CD4-positive, alpha-beta memory T cell (primary cell): ENCODE data around the gene PTPRA. TPM values are rescaled to one million over a fixed set of nuclear protein-coding genes. Genes with fewer than 3 reads are reported as not detected.
A peak's percentile ranks its signal among the peaks of the same experiment; 100 is the strongest.

Source experiments
- CTCF ChIA-PET: fragments of 350-600 bp; sonication (Branson Sonifier 250); formaldehyde crosslinking; loops from one replicate; lab custom pipeline; 2021; ENCODE audit warnings: inconsistent platforms; ENCODE audit not compliant: partially characterized antibody; lab: Charles Lee
- POLR2A ChIA-PET: fragments of 350-600 bp; sonication (Branson Sonifier 250); formaldehyde crosslinking; loops from one replicate; lab custom pipeline; 2021; ENCODE audit not compliant: partially characterized antibody; lab: Charles Lee
- DNase-seq, 5 donors: peaks; one replicate each; pipeline versions ENCODE4 v3.0.0 to v3.0.0-alpha.2; 2020 to 2022; ENCODE audit warnings: mixed read lengths in 1 of 5
- H3K27ac ChIP-seq: one replicate; pipeline ENCODE4 v1.7.0; 2013; ENCODE audit warnings: low read depth, low read length
- H3K27me3 ChIP-seq: 2 replicates; pipeline ENCODE4 v1.7.0; 2013; ENCODE audit warnings: mild to moderate bottlenecking, low read length, moderate library complexity; ENCODE audit not compliant: insufficient read depth
- H3K36me3 ChIP-seq: 2 replicates; pipeline ENCODE4 v1.7.0; 2013; ENCODE audit warnings: mild to moderate bottlenecking, low read length, moderate library complexity; ENCODE audit not compliant: insufficient read depth
- H3K4me1 ChIP-seq: 2 replicates; pipeline ENCODE4 v1.7.0; 2013; ENCODE audit warnings: mild to moderate bottlenecking, low read length, moderate library complexity; ENCODE audit not compliant: insufficient read depth
- H3K4me3 ChIP-seq, 2 donors: one replicate each; pipeline ENCODE4 v1.7.0; 2013; ENCODE audit warnings: low read length in 2 of 2, mild to moderate bottlenecking in 1 of 2
- H3K9me3 ChIP-seq, 2 donors: one replicate each; pipeline ENCODE4 v1.7.0; 2013; ENCODE audit warnings: low read length in 2 of 2, control low read depth in 1 of 2; ENCODE audit not compliant: control insufficient read depth in 1 of 2
- H3K27ac Mint-ChIP-seq, 7 donors: one replicate each; pipeline ENCODE4 v1.8.0; 2020 to 2021; ENCODE audit warnings: mixed read lengths in 7 of 7, mild to moderate bottlenecking in 6 of 7, inconsistent platforms in 3 of 7, moderate library complexity in 3 of 7
- H3K27me3 Mint-ChIP-seq, 2 donors: one replicate each; pipeline ENCODE4 v1.8.0; 2020 to 2021; ENCODE audit warnings: mixed read lengths in 2 of 2
- H3K36me3 Mint-ChIP-seq, 2 donors: one replicate each; pipeline ENCODE4 v1.8.0; 2020 to 2021; ENCODE audit warnings: mixed read lengths in 2 of 2, inconsistent platforms in 1 of 2, mild to moderate bottlenecking in 1 of 2
- H3K4me1 Mint-ChIP-seq, 4 donors: one replicate each; pipeline ENCODE4 v1.8.0; 2020 to 2021; ENCODE audit warnings: mixed read lengths in 4 of 4, mild to moderate bottlenecking in 1 of 4
- H3K4me3 Mint-ChIP-seq, 8 donors: one replicate each; pipeline ENCODE4 v1.8.0; 2020 to 2021; ENCODE audit warnings: mixed read lengths in 8 of 8, mild to moderate bottlenecking in 7 of 8, moderate library complexity in 6 of 8, inconsistent platforms in 3 of 8
- H3K9me3 Mint-ChIP-seq, 8 donors: one replicate each; pipeline ENCODE4 v1.8.0; 2020 to 2021; ENCODE audit warnings: mixed read lengths in 8 of 8, mild to moderate bottlenecking in 5 of 8, inconsistent platforms in 3 of 8, moderate library complexity in 1 of 8
- intact Hi-C: fragments of 100-400 bp; cut with micrococcal nuclease; formaldehyde crosslinking; loops from one replicate; pipeline ENCODE4 v1.15.1; 2023
- polyA plus RNA-seq, 2 donors: library from polyadenylated mRNA; unstranded; fragments of 300-500 nt; fragmentation: Illumina TruSeq; gene quantifications; one replicate each; pipeline ENCODE4 v1.2.3, GENCODE V29; 2021
- total RNA-seq, 2 experiments: library from RNA; stranded (reverse); gene quantifications; one replicate each; pipeline ENCODE4 v1.2.3, GENCODE V29; 2021

The PTPRA gene
- total and polyA plus RNA-seq, 4 experiments from 2014 or later, result 24.8 to 87.8 (median 64.7) TPM

DNA sequence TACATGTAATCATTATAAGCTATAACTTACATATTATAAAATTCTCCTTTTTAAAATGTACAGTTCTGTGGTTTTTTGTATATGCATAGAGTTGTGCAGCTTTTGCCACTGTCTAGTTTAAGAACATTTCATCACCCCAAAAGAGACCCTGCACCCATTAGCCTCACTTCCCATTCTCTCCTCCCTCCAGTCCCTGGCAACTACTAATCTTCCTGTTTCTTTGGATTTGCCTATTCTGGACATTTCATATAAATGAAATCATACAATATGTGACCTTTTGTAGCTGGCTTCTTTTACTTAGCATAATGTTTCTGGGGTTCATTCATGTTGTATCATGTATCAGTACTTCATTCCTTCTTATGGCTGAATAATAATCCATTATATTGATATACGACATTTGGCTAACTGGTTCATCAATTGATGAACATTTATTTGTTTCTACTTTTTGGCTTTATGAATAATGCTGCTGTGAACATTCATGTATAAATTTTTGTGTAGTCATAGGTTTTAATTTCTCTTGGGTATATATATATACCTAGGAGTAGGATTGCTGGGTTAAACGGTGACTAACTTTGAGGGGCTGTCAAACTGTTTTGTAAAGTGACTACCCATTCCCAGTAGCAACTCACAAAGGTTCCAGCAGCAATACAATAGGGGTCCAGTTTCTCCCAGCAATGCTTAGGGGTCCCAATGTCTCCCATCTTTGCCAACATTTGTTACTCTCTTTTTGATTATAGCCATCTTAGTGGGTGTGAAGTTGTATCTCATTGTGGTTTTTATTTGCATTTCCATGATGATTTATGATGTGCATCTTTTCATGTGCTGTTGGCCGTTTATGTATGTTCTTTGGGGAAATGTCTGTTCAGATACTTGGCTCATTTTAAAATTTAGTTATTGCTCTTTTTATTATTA is 10.7 kb downstream of the PTPRA start:
- intact Hi-C loops, result no loop called here
- ChIA-PET POLR2A (no interaction called here), CTCF (interaction anchor here (0.6 kb wide), 1 partner anchor 16 kb away, joined by 4 read pairs; no protein-coding TSS in a partner anchor)

DNA sequence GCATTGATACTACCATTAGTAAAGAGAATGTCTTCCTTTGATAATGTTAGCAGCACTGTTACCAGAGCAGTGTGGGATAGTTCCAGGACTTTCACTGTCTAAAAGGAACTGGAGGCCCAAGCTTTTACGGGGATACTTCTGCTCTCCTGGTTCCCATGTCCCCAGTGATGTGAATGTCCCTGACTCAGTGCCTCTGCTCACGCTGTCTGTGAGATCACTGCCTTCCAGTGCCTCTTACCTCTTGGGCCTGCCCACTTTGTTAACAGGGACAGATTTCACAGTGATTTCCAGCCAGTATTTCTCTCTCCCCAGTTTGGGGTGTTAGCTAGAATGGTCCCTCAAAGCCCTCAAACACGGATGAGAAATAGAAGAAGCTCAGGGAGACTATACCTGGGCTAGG is 14.4 kb downstream of the PTPRA start:
- Histone ChIP-seq H3K36me3 (no peaks in the 10 kb centered on the region), H3K4me1 (peaks cover 62% of the 10 kb centered on the region), H3K27ac (no peak overlapping the region), H3K9me3 (no peaks in the 10 kb centered on the region), H3K4me3 (no peak overlapping the region), H3K27me3 (no peaks in the 10 kb centered on the region)
- Mint-ChIP-seq H3K4me3 (peak overlapping the region in 1 of 8 donors; percentile 8), H3K27ac (peak overlapping the region in 2 of 7 donors; percentile 28 to 61), H3K4me1 (peaks cover 45 to 74% (median 64%) of the 10 kb centered on the region in 4 donors), H3K36me3 (peaks cover 6 to 8% of the 10 kb centered on the region in 2 donors), H3K27me3 (no peaks in the 10 kb centered on the region), H3K9me3 (no peaks in the 10 kb centered on the region)
- POLR2A ChIA-PET, result no interaction called here
- intact Hi-C loops, result no loop called here
- CTCF ChIA-PET, result interaction anchor here (1.3 kb wide), 1 partner anchor 15 kb away, joined by 3 read pairs; no protein-coding TSS in a partner anchor
- no peak for DNase-seq

More for the DNA sequence above, 10.7 kb downstream of the PTPRA start:
- Mint-ChIP-seq H3K36me3 (peaks cover 1 to 4% of the 10 kb centered on the region in 2 donors), H3K27me3 (no peaks in the 10 kb centered on the region), H3K4me3 (peak overlapping the region in 3 of 8 donors; percentile 32 to 54 (median 32)), H3K9me3 (no peaks in the 10 kb centered on the region), H3K27ac (no peak overlapping the region), H3K4me1 (peaks cover 27 to 65% (median 51%) of the 10 kb centered on the region in 4 donors)
- H3K9me3 ChIP-seq, result no peaks in the 10 kb centered on the region
- H3K27ac ChIP-seq, result no peak overlapping the region
- no peak for DNase-seq
- no peak overlapping the region for H3K4me3 ChIP-seq
- no peaks in the 10 kb centered on the region for H3K36me3 ChIP-seq
- peaks cover 50% of the 10 kb centered on the region for H3K4me1 ChIP-seq
- no peaks in the 10 kb centered on the region for H3K27me3 ChIP-seq

DNA sequence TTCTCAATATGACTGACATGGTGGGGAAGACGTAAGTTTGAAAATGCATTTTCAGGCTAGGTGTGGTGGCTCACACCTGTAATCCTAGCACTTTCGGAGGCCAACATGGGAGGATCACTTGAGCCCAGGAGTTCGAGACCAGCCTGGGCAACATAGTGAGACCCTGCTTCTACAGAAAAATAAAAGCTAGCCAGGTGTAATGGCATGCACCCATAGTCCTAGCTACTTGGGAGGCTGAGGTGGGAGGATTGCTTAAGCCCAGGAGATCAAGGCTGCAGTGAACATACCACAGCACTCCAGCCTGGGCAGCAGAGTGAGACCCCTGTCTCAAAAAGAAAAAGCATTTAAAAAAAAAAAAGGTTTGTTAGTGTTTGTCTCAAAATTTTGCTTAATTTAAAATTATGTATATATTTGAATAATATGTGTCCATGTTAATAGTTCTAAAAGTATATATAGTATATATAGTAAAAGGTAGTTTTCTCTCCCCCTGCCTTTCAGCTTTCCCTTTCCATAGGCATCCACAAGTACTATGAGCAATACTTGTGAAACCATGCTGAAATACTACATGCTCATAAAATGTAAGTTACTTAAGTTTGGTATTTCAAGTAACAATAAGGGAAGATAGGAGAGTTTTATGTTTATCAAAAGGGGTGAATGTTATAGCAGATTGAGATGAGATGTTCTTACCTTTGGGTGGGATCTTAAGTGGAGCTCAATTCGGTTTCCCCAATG is 15.1 kb downstream of the PTPRA start:
- intact Hi-C loops, result no loop called here
- Mint-ChIP-seq H3K27ac (peak overlapping the region in 3 of 7 donors; percentile 6 to 61 (median 39)), H3K4me3 (peak overlapping the region in 1 of 8 donors; percentile 7), H3K36me3 (peaks cover 6 to 8% of the 10 kb centered on the region in 2 donors), H3K27me3 (no peaks in the 10 kb centered on the region), H3K4me1 (peaks cover 47 to 79% (median 67%) of the 10 kb centered on the region in 4 donors), H3K9me3 (no peaks in the 10 kb centered on the region)
- DNase-seq, result no peak
- Histone ChIP-seq H3K36me3 (no peaks in the 10 kb centered on the region), H3K4me3 (no peak overlapping the region), H3K9me3 (no peaks in the 10 kb centered on the region), H3K27me3 (no peaks in the 10 kb centered on the region), H3K27ac (no peak overlapping the region), H3K4me1 (peaks cover 59% of the 10 kb centered on the region)
- ChIA-PET CTCF (interaction anchor here (1.3 kb wide), 1 partner anchor 16 kb away, joined by 3 read pairs; no protein-coding TSS in a partner anchor), POLR2A (interaction anchor here (0.6 kb wide), 1 partner anchor 126 kb away, joined by 5 read pairs; no protein-coding TSS in a partner anchor)

DNA sequence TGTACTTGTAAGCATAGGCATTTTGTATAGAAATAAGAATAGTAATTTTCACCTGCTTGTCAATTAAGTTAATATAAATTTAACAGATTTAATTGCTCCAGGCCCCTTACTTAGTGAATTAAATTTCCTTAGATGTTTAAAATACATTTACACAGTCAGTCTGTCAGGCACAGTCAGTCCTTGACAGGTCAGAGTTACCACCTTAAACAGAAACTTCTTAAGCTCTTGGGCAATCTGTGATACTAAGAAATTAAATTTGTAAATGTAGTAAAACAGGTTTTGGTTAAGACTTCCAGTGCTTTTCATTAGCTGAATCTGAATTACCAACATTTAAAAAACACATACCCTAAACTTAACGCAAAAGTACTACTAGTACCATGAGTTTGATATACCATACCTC is 15.9 kb downstream of the PTPRA start:
- no peak for DNase-seq
- Histone ChIP-seq H3K27me3 (no peaks in the 10 kb centered on the region), H3K4me3 (no peak overlapping the region), H3K4me1 (peaks cover 53% of the 10 kb centered on the region), H3K36me3 (no peaks in the 10 kb centered on the region), H3K27ac (no peak overlapping the region), H3K9me3 (no peaks in the 10 kb centered on the region)
- intact Hi-C loops, result no loop called here
- Mint-ChIP-seq H3K27me3 (no peaks in the 10 kb centered on the region), H3K4me1 (peaks cover 45 to 73% (median 62%) of the 10 kb centered on the region in 4 donors), H3K4me3 (no peak overlapping the region), H3K9me3 (peaks cover 0 to 2% (median 0%) of the 10 kb centered on the region in 8 donors), H3K36me3 (peaks cover 7 to 8% of the 10 kb centered on the region in 2 donors), H3K27ac (no peak overlapping the region)
- CTCF ChIA-PET, result interaction anchor here (1.3 kb wide), 1 partner anchor 10 kb away, joined by 3 read pairs; no protein-coding TSS in a partner anchor
- POLR2A ChIA-PET, result no interaction called here

DNA sequence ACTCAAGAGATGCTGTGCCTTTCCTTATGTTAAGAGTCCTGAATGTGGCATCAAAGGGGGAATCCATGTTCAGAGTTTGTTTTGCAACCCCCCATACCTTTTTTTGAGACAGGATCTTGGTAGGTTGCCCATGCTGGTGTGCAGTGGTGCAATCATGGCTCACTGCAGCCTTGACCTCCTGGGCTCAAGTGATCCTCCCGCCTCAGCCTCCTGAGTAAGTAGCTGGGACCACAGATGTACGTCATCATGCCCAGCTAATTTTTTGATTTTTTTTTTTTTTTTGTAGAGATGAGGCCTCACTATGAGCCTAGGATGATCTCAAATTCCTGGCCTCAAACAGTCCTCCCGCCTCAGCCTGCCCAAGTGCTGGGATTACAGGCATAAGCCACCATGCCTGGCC is 16.5 kb downstream of the PTPRA start:
- H3K36me3 Mint-ChIP-seq, result peaks cover 10% of the 10 kb centered on the region in 2 donors
- Histone ChIP-seq H3K27me3 (no peaks in the 10 kb centered on the region), H3K36me3 (no peaks in the 10 kb centered on the region), H3K9me3 (no peaks in the 10 kb centered on the region), H3K4me1 (peaks cover 50% of the 10 kb centered on the region), H3K4me3 (no peak overlapping the region), H3K27ac (no peak overlapping the region)
- peak overlapping the region in 1 of 7 donors; percentile 46 for H3K27ac Mint-ChIP-seq
- H3K9me3 Mint-ChIP-seq, result peaks cover 0 to 4% (median 0%) of the 10 kb centered on the region in 8 donors
- H3K27me3 Mint-ChIP-seq, result no peaks in the 10 kb centered on the region
- intact Hi-C loops, result no loop called here
- no peak for DNase-seq
- POLR2A ChIA-PET, result no interaction called here
- peaks cover 44 to 69% (median 59%) of the 10 kb centered on the region in 4 donors for H3K4me1 Mint-ChIP-seq
- H3K4me3 Mint-ChIP-seq, result no peak overlapping the region
- CTCF ChIA-PET, result interaction anchor here (1.3 kb wide), 1 partner anchor 11 kb away, joined by 3 read pairs; no protein-coding TSS in a partner anchor

DNA sequence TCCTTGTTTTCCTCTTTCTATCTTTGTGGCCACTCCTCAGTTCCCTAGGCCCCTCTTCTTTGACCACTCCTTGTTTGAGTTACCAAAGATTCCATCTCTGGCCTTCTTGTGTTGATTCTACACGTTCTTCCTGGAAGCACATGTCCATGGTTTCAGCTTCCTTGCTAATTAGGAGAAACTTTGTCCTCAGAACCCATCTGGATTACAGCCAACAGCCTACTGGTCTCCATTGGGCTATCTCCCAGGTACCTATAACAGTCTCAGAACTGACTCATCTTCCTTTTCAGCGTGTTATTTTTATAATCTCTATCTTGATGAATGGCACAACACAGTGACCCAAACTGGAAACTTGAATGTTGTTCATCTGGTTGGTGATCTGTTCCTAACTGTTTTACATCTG is 17.5 kb downstream of the PTPRA start:
- H3K36me3 ChIP-seq, result no peaks in the 10 kb centered on the region
- intact Hi-C loops, result no loop called here
- peaks cover 41% of the 10 kb centered on the region for H3K4me1 ChIP-seq
- H3K27ac Mint-ChIP-seq, result peak overlapping the region in 4 of 7 donors; percentile 24 to 61 (median 40)
- no peak overlapping the region for H3K4me3 ChIP-seq
- H3K4me1 Mint-ChIP-seq, result peaks cover 39 to 59% (median 53%) of the 10 kb centered on the region in 4 donors
- H3K27me3 Mint-ChIP-seq, result no peaks in the 10 kb centered on the region
- POLR2A ChIA-PET, result interaction anchor here (0.6 kb wide), 1 partner anchor 34 kb away, joined by 3 read pairs; no protein-coding TSS in a partner anchor
- CTCF ChIA-PET, result interaction anchor here (1.3 kb wide), 1 partner anchor 12 kb away, joined by 3 read pairs; no protein-coding TSS in a partner anchor
- no peaks in the 10 kb centered on the region for H3K27me3 ChIP-seq
- peak overlapping the region in 1 of 8 donors; percentile 7 for H3K4me3 Mint-ChIP-seq
- peaks cover 0 to 7% (median under 1%) of the 10 kb centered on the region in 8 donors for H3K9me3 Mint-ChIP-seq
- H3K27ac ChIP-seq, result no peak overlapping the region
- peaks cover 10 to 12% of the 10 kb centered on the region in 2 donors for H3K36me3 Mint-ChIP-seq
- no peak for DNase-seq
- H3K9me3 ChIP-seq, result no peaks in the 10 kb centered on the region
